Endothelial cell of umbilical vein (primary cell): ENCODE measurements around the gene KIF2B. TPM values are rescaled to one million over a fixed set of nuclear protein-coding genes. Genes with fewer than 3 reads are reported as not detected.

Experiments
- BruUV-seq: library from RNA; stranded (reverse); fragments of 400-500 nt; replicated peaks from 2 replicates; lab custom pipeline; 2021; lab: Mats Ljungman, UMichigan
- CTCF ChIA-PET: fragments of 300-600, 350-600 bp; sonication (Branson Sonifier 250); formaldehyde crosslinking; loops from one replicate; lab custom pipeline; 2021; ENCODE audit warnings: antibody characterized with exemption, inconsistent platforms; lab: Charles Lee
- POLR2A ChIA-PET: fragments of 300-600, 350-600 bp; sonication (Branson Sonifier 250); formaldehyde crosslinking; loops from one replicate; lab custom pipeline; 2021; ENCODE audit warnings: antibody characterized with exemption, inconsistent platforms; lab: Charles Lee
- DNase-seq: peaks from one replicate; pipeline ENCODE4 v3.0.0-alpha.2; 2011; ENCODE audit warnings: low read depth, low spot score
- FAIRE-seq: peaks from 2 replicates; lab custom pipeline; 2011; peaks lifted over from hg19 to GRCh38; lab: Jason Lieb, UNC
- H2AFZ ChIP-seq: 2 replicates; pipeline ENCODE4 v1.6.0; 2012; ENCODE audit warnings: low read depth, low read length, control low read depth, inconsistent platforms
- H3K27ac ChIP-seq: 2 replicates; pipeline ENCODE4 v1.5.1; 2011; ENCODE audit warnings: low read depth, mild to moderate bottlenecking, control low read depth, low read length, moderate library complexity; ENCODE audit not compliant: insufficient read depth
- H3K27me3 ChIP-seq, 2 experiments: 2 replicates each; pipeline versions ENCODE4 v1.6.0 to v1.6.1; 2011; ENCODE audit warnings: low read length in 2 of 2, mixed read lengths in 1 of 2; ENCODE audit not compliant: control insufficient read depth in 2 of 2, insufficient read depth in 2 of 2
- H3K36me3 ChIP-seq, 2 experiments: 2 replicates in 1 of 2; 3 replicates in 1 of 2; pipeline ENCODE4 v1.5.1; 2011; ENCODE audit warnings: low read length in 2 of 2, mild to moderate bottlenecking in 1 of 2, moderate library complexity in 1 of 2; ENCODE audit not compliant: control insufficient read depth in 2 of 2, insufficient read depth in 2 of 2; ENCODE audit errors: extremely low read depth in 1 of 2
- H3K4me1 ChIP-seq: 3 replicates; pipeline ENCODE4 v1.5.1; 2011; ENCODE audit warnings: mild to moderate bottlenecking, low read length; ENCODE audit not compliant: control insufficient read depth, insufficient read depth; ENCODE audit errors: extremely low read depth
- H3K4me2 ChIP-seq: 2 replicates; pipeline ENCODE4 v1.6.1; 2011; ENCODE audit warnings: low read length, control low read depth, mixed read lengths; ENCODE audit not compliant: insufficient read depth
- H3K4me3 ChIP-seq, 3 experiments: fragments of 200-600 bp in 1 of 3; sonication (generic), shearing (Covaris generic) in 1 of 3; replicated peaks in 1 of 3; 2 replicates each; pipeline ENCODE4 v1.5.1; 2011 to 2016; ENCODE audit warnings: control low read depth in 3 of 3, low read length in 3 of 3, mild to moderate bottlenecking in 2 of 3, inconsistent platforms in 1 of 3, low read depth in 1 of 3, moderate library complexity in 1 of 3; ENCODE audit not compliant: insufficient read depth in 1 of 3
- H3K79me2 ChIP-seq: 2 replicates; pipeline ENCODE4 v1.6.0; 2012; ENCODE audit warnings: low read length, inconsistent platforms; ENCODE audit not compliant: control insufficient read depth, insufficient read depth
- H3K9ac ChIP-seq: replicated peaks from 2 replicates; pipeline ENCODE3; 2011; ENCODE audit warnings: low read length, control low read depth; ENCODE audit not compliant: insufficient read depth; ENCODE audit errors: extremely low read depth
- H3K9me1 ChIP-seq: replicated peaks from 3 replicates; pipeline ENCODE4 v1.6.0; 2011; ENCODE audit warnings: mild to moderate bottlenecking, low read length; ENCODE audit not compliant: control insufficient read depth, insufficient read depth; ENCODE audit errors: extremely low read depth
- H3K9me3 ChIP-seq: replicated peaks from 2 replicates; pipeline ENCODE4 v1.5.1; 2012; ENCODE audit warnings: low read length, inconsistent platforms; ENCODE audit not compliant: control insufficient read depth, insufficient read depth
- H4K20me1 ChIP-seq: replicated peaks from 2 replicates; pipeline ENCODE3; 2011; ENCODE audit warnings: mild to moderate bottlenecking, low read length; ENCODE audit not compliant: control insufficient read depth, insufficient read depth; ENCODE audit errors: extremely low read depth
- CTCF ChIP-seq, 2 donors: IDR thresholded peaks; 1 replicate in 1 of 2; 2 replicates in 1 of 2; pipeline ENCODE4 v1.5.1; 2011; ENCODE audit warnings: low read length in 2 of 2, mild to moderate bottlenecking in 2 of 2, moderate library complexity in 2 of 2, control low read depth in 1 of 2, inconsistent platforms in 1 of 2, low read depth in 1 of 2; ENCODE audit not compliant: insufficient read depth in 1 of 2; ENCODE audit errors: extremely low read depth in 1 of 2
- EZH2 ChIP-seq: IDR thresholded peaks from 2 replicates; pipeline ENCODE4 v1.6.1; 2012; ENCODE audit warnings: borderline replicate concordance, low read depth, mild to moderate bottlenecking, moderate library complexity, low read length, inconsistent platforms; ENCODE audit not compliant: severe bottlenecking
- FOS ChIP-seq: IDR thresholded peaks from 2 replicates; pipeline ENCODE4 v1.6.1; 2011; ENCODE audit warnings: mild to moderate bottlenecking, low read length, moderate library complexity, borderline replicate concordance; ENCODE audit not compliant: insufficient read depth
- GATA2 ChIP-seq: IDR thresholded peaks from 2 replicates; pipeline ENCODE4 v1.7.0; 2011; ENCODE audit warnings: low read depth, mild to moderate bottlenecking, moderate library complexity, mixed read lengths, low read length; ENCODE audit not compliant: insufficient read length, insufficient read depth
- JUN ChIP-seq: IDR thresholded peaks from 2 replicates; pipeline ENCODE4 v1.6.1; 2011; ENCODE audit warnings: borderline replicate concordance, low read depth; ENCODE audit not compliant: insufficient read length, insufficient read depth
- MAX ChIP-seq: IDR thresholded peaks from 2 replicates; pipeline ENCODE4 v1.6.1; 2011; ENCODE audit not compliant: insufficient read depth, insufficient read length
- MYC ChIP-seq: IDR thresholded peaks from one replicate; pipeline ENCODE4 v1.6.1; 2011; ENCODE audit warnings: mild to moderate bottlenecking, low read depth, low read length
- POLR2A ChIP-seq: IDR thresholded peaks from 2 replicates; pipeline ENCODE4 v1.6.1; 2012; ENCODE audit warnings: low read depth, mild to moderate bottlenecking, control low read depth, low read length
- POLR2AphosphoS5 ChIP-seq: IDR thresholded peaks from 2 replicates; pipeline ENCODE4 v1.6.1; 2012; ENCODE audit warnings: low read depth, mild to moderate bottlenecking, control low read depth, low read length, moderate library complexity; ENCODE audit not compliant: insufficient read depth
- dilution Hi-C: fragments of 300-500 bp; cut with MboI; formaldehyde crosslinking; loops from one replicate; pipeline ENCODE4 v1.15.0; 2019; ENCODE audit warnings: low sequenced_read_pairs; ENCODE audit not compliant: extremely low pct_ligation_motif_present
- intact Hi-C: fragments of 100-400 bp; cut with micrococcal nuclease; formaldehyde crosslinking; loops from one replicate; pipeline ENCODE4 v1.10.0; 2022
- polyA plus RNA-seq, 4 experiments: library from polyadenylated mRNA; depleted of rRNA in 3 of 4; stranded (reverse) in 3 of 4; unstranded in 1 of 4; fragments of >200 nt; gene quantifications; 2 replicates each; pipeline versions ENCODE4 v1.2.1 to v1.2.3, GENCODE V29; 2011 to 2012; ENCODE audit warnings: missing spikeins in 1 of 4
- total RNA-seq: library from RNA; stranded (reverse); gene quantifications from 2 replicates; pipeline ENCODE4 v1.2.3, GENCODE V29; 2021

Gene KIF2B
- total and polyA plus RNA-seq, 2 donors (not counting 3 experiments of a cell fraction or from before 2014, with no cell fraction given), result not detected

GRCh38 chr17:53819956-53820355 is 2.8 kb upstream of the KIF2B start:
- CTCF ChIA-PET, result no interaction called here

More at GRCh38 chr17:53819956-53820355, 2.8 kb upstream of the KIF2B start:
- H2AFZ ChIP-seq, result no peak overlapping the region
- no TSS peak for BruUV-seq
- no peak for DNase-seq
- H3K9ac ChIP-seq, result no peak overlapping the region
- H3K9me1 ChIP-seq, result no peaks in the 10 kb centered on the region
- intact Hi-C loops (no loop called here), dilution Hi-C loops (no loop called here)
- no peak overlapping the region for H3K4me2 ChIP-seq
- no peak overlapping the region for H3K4me3 ChIP-seq
- H3K27me3 ChIP-seq, result no peaks in the 10 kb centered on the region
- no peak overlapping the region for H3K27ac ChIP-seq
- H3K36me3 ChIP-seq, result no peaks in the 10 kb centered on the region
- no peaks in the 10 kb centered on the region for H4K20me1 ChIP-seq
- no peak for FAIRE-seq
- TF ChIP-seq JUN (no peak), MYC (no peak), GATA2 (no peak), POLR2A (no peak), FOS (no peak), EZH2 (no peak), POLR2AphosphoS5 (no peak), CTCF (IDR thresholded peaks at IDR 0.05; ENCODE audit: extremely low read depth in 1 of 2, insufficient read depth in 1 of 2, low read depth in 1 of 2, low read length in 2 of 2) (no peak), MAX (no peak)
- POLR2A ChIA-PET, result no interaction called here
- H3K9me3 ChIP-seq, result no peaks in the 10 kb centered on the region
- no peaks in the 10 kb centered on the region for H3K4me1 ChIP-seq
- H3K79me2 ChIP-seq, result no peaks in the 10 kb centered on the region
